IMR-90 (cell line): ENCODE results near the gene ABHD12. TPM values are rescaled to one million over a fixed set of nuclear protein-coding genes. Genes with fewer than 3 reads are reported as not detected.
A peak's percentile ranks its signal among the peaks of the same experiment; 100 is the strongest.

ENCODE experiments used
- ATAC-seq: fragments of 200-7000 bp; cut with Tn5 transposase; 2 replicates; pipeline ENCODE4 v1.9.1; 2020; ENCODE audit warnings: low read depth, mild to moderate bottlenecking, moderate library complexity
- BruUV-seq: library from RNA; stranded (reverse); fragments of 400-500 nt; replicated peaks from 2 replicates; lab custom pipeline; 2021; lab: Mats Ljungman, UMichigan
- CTCF ChIA-PET: fragments of 300-600 bp; formaldehyde crosslinking; extraction: SDS; loops from one replicate; lab custom pipeline; 2021; ENCODE audit warnings: antibody characterized with exemption; lab: Yijun Ruan, JAX
- POLR2A ChIA-PET: fragments of 300-600 bp; sonication (Branson Sonifier 250); formaldehyde crosslinking; loops from one replicate; lab custom pipeline; 2022; ENCODE audit warnings: antibody characterized with exemption; ENCODE audit not compliant: unreplicated experiment; lab: Charles Lee
- DNase-seq: peaks from one replicate; pipeline ENCODE4 v3.0.0; 2013
- H2AFZ ChIP-seq: replicated peaks from 2 replicates; pipeline ENCODE3; 2013; ENCODE audit warnings: low read length, mild to moderate bottlenecking; ENCODE audit not compliant: poor library complexity
- H2AK5ac ChIP-seq: 2 replicates; pipeline ENCODE4 v1.6.1; 2013; ENCODE audit warnings: low read depth, low read length, inconsistent platforms
- H2AK9ac ChIP-seq: replicated peaks from 2 replicates; pipeline ENCODE3; 2013; ENCODE audit warnings: mild to moderate bottlenecking, low read depth, low read length, moderate library complexity; ENCODE audit not compliant: poor library complexity
- H2BK120ac ChIP-seq: 2 replicates; pipeline ENCODE4 v1.6.1; 2013; ENCODE audit warnings: low read depth, low read length, inconsistent platforms
- H2BK15ac ChIP-seq: 3 replicates; pipeline ENCODE4 v1.6.1; 2013; ENCODE audit warnings: low read depth, low read length, inconsistent platforms
- H2BK20ac ChIP-seq: 2 replicates; pipeline ENCODE4 v1.6.1; 2013; ENCODE audit warnings: low read depth, mild to moderate bottlenecking, inconsistent platforms, low read length, moderate library complexity
- H2BK5ac ChIP-seq: 2 replicates; pipeline ENCODE4 v1.6.1; 2013; ENCODE audit warnings: mild to moderate bottlenecking, low read depth, low read length, inconsistent platforms; ENCODE audit not compliant: poor library complexity, severe bottlenecking
- H3K14ac ChIP-seq: replicated peaks from 2 replicates; pipeline ENCODE4 v1.6.1; 2013; ENCODE audit warnings: low read depth, low read length, inconsistent platforms
- H3K18ac ChIP-seq: 2 replicates; pipeline ENCODE4 v1.6.1; 2013; ENCODE audit warnings: low read depth, low read length, control low read depth
- H3K23ac ChIP-seq: 2 replicates; pipeline ENCODE4 v1.6.1; 2013; ENCODE audit warnings: low read depth, low read length, inconsistent platforms
- H3K27ac ChIP-seq: 2 replicates; pipeline ENCODE4 v1.5.1; 2013; ENCODE audit warnings: mild to moderate bottlenecking, control low read depth, low read length; ENCODE audit not compliant: insufficient read depth
- H3K27me3 ChIP-seq: 2 replicates; pipeline ENCODE4 v1.6.1; 2013; ENCODE audit warnings: low read length; ENCODE audit not compliant: control insufficient read depth, insufficient read depth
- H3K36me3 ChIP-seq: 2 replicates; pipeline ENCODE4 v1.6.1; 2013; ENCODE audit warnings: low read length, mixed read lengths; ENCODE audit not compliant: control insufficient read depth, insufficient read depth
- H3K4ac ChIP-seq: 2 replicates; pipeline ENCODE4 v1.6.1; 2013; ENCODE audit warnings: low read depth, low read length, inconsistent platforms
- H3K4me1 ChIP-seq: 2 replicates; pipeline ENCODE4 v1.6.1; 2013; ENCODE audit warnings: low read length, mixed read lengths; ENCODE audit not compliant: control insufficient read depth, insufficient read depth
- H3K4me2 ChIP-seq: 2 replicates; pipeline ENCODE4 v1.6.1; 2013; ENCODE audit warnings: low read depth, mild to moderate bottlenecking, control low read depth, low read length, moderate library complexity
- H3K4me3 ChIP-seq: 2 replicates; pipeline ENCODE4 v1.5.1; 2013; ENCODE audit warnings: low read depth, mild to moderate bottlenecking, control low read depth, low read length, moderate library complexity; ENCODE audit not compliant: insufficient read depth
- H3K56ac ChIP-seq: 2 replicates; pipeline ENCODE4 v1.6.1; 2013; ENCODE audit warnings: low read length, inconsistent platforms; ENCODE audit not compliant: insufficient read depth; ENCODE audit errors: extremely low read depth
- H3K79me1 ChIP-seq, 2 experiments: 2 replicates each; pipeline ENCODE4 v1.6.1; 2013; ENCODE audit warnings: low read length in 2 of 2, inconsistent platforms in 1 of 2, low read depth in 1 of 2
- H3K9ac ChIP-seq: 2 replicates; pipeline ENCODE4 v1.6.1; 2013; ENCODE audit warnings: low read depth, low read length, control low read depth
- H3K9me1 ChIP-seq: 2 replicates; pipeline ENCODE4 v1.6.1; 2013; ENCODE audit warnings: low read length, inconsistent platforms; ENCODE audit not compliant: insufficient read depth
- H3K9me3 ChIP-seq: 2 replicates; pipeline ENCODE4 v1.6.1; 2013; ENCODE audit warnings: low read length; ENCODE audit not compliant: control insufficient read depth, insufficient read depth
- H4K20me1 ChIP-seq: 2 replicates; pipeline ENCODE4 v1.6.1; 2013; ENCODE audit warnings: low read length, inconsistent platforms; ENCODE audit not compliant: insufficient read depth
- H4K5ac ChIP-seq: 2 replicates; pipeline ENCODE4 v1.6.1; 2013; ENCODE audit warnings: mild to moderate bottlenecking, low read depth, low read length, control low read depth
- H4K8ac ChIP-seq, 2 experiments: 2 replicates each; pipeline ENCODE4 v1.6.1; 2013; ENCODE audit warnings: low read depth in 2 of 2, low read length in 2 of 2, control low read depth in 1 of 2, inconsistent platforms in 1 of 2
- H4K91ac ChIP-seq: 2 replicates; pipeline ENCODE4 v1.6.1; 2013; ENCODE audit warnings: low read depth, low read length, inconsistent platforms; ENCODE audit not compliant: insufficient read depth
- BHLHE40 ChIP-seq: fragments of 150-350 bp; IDR thresholded peaks from 2 replicates; pipeline ENCODE4 v1.6.1; 2016; ENCODE audit warnings: mild to moderate bottlenecking, low read depth, low read length
- CEBPB ChIP-seq: IDR thresholded peaks from 2 replicates; pipeline ENCODE4 v1.6.1; 2012; ENCODE audit warnings: low read depth, low read length, improper control_type of control experiment
- CHD1 ChIP-seq: IDR thresholded peaks from 2 replicates; pipeline ENCODE4 v1.6.1; 2012; ENCODE audit warnings: low read depth, low read length, improper control_type of control experiment
- CTCF ChIP-seq: conservative IDR thresholded peaks from 2 replicates; pipeline ENCODE4 v1.5.1; 2012; ENCODE audit warnings: mild to moderate bottlenecking, low read depth, low read length, improper control_type of control experiment
- ELK1 ChIP-seq: fragments of 150-350 bp; IDR thresholded peaks from 2 replicates; pipeline ENCODE4 v1.6.1; 2016; ENCODE audit warnings: low read depth, mild to moderate bottlenecking, low read length, moderate library complexity, borderline replicate concordance
- FOS ChIP-seq: fragments of 150-350 bp; IDR thresholded peaks from 2 replicates; pipeline ENCODE4 v1.6.1; 2016; ENCODE audit warnings: low read depth, low read length
- MAFK ChIP-seq: IDR thresholded peaks from 2 replicates; pipeline ENCODE4 v1.6.1; 2012; ENCODE audit warnings: low read depth, low read length, improper control_type of control experiment
- MAZ ChIP-seq: IDR thresholded peaks from 2 replicates; pipeline ENCODE4 v1.6.1; 2012; ENCODE audit warnings: low read depth, mild to moderate bottlenecking, low read length, improper control_type of control experiment, moderate library complexity, borderline replicate concordance
- MXI1 ChIP-seq: IDR thresholded peaks from 2 replicates; pipeline ENCODE4 v1.6.1; 2012; ENCODE audit warnings: low read depth, mild to moderate bottlenecking, low read length, moderate library complexity, borderline replicate concordance
- POLR2A ChIP-seq: IDR thresholded peaks from 2 replicates; pipeline ENCODE4 v1.6.1; 2012; ENCODE audit warnings: mild to moderate bottlenecking, low read depth, low read length
- RAD21 ChIP-seq: IDR thresholded peaks from 2 replicates; pipeline ENCODE4 v1.6.1; 2012; ENCODE audit warnings: low read length, improper control_type of control experiment
- RCOR1 ChIP-seq: IDR thresholded peaks from 2 replicates; pipeline ENCODE4 v1.6.1; 2012; ENCODE audit warnings: mild to moderate bottlenecking, low read length, improper control_type of control experiment; ENCODE audit not compliant: insufficient replicate concordance
- SMC3 ChIP-seq: fragments of 150-350 bp; IDR thresholded peaks from 2 replicates; pipeline ENCODE4 v1.6.1; 2016; ENCODE audit warnings: low read depth, mild to moderate bottlenecking, antibody characterized with exemption, low read length, moderate library complexity
- USF2 ChIP-seq: fragments of 150-350 bp; IDR thresholded peaks from 2 replicates; pipeline ENCODE4 v1.6.1; 2017; ENCODE audit warnings: mild to moderate bottlenecking, antibody characterized with exemption, low read length, low read depth
- WGBS, 2 experiments: methylation state at CpG; one replicate each; pipeline versions ENCODE4 v1.1.5 to v1.1.7; 2013; ENCODE audit warnings: missing lambda C conversion rate in 2 of 2; ENCODE audit not compliant: insufficient read length in 1 of 2; ENCODE audit errors: extremely low coverage in 2 of 2; 5-methylcytosine and 5-hydroxymethylcytosine counted together
- dilution Hi-C: fragments of 300-500 bp; cut with HindIII; formaldehyde crosslinking; loops from one replicate; pipeline ENCODE4 v1.14.3; 2018; ENCODE audit warnings: low sequenced_read_pairs; ENCODE audit not compliant: unreplicated experiment
- in situ Hi-C: fragments of 300-500 bp; cut with MboI; formaldehyde crosslinking; loops from 3 replicates; pipeline ENCODE4 v1.14.3; 2019; ENCODE audit warnings: low sequenced_read_pairs, inconsistent platforms, mixed read lengths
- intact Hi-C: fragments of 100-400 bp; cut with micrococcal nuclease; formaldehyde crosslinking; loops from 2 replicates; pipeline ENCODE4 v1.10.0; 2022
- polyA plus RNA-seq, 3 experiments: library from polyadenylated mRNA; depleted of rRNA; stranded (reverse); fragments of >200 nt; gene quantifications; 2 replicates each; pipeline ENCODE4 v1.2.3, GENCODE V29; 2012; ENCODE audit warnings: low replicate concordance in 1 of 3
- total RNA-seq: library from RNA; depleted of rRNA; stranded (reverse); fragments of >200 nt; gene quantifications from 2 replicates; pipeline ENCODE4 v1.2.3, GENCODE V29; 2012

The ABHD12 gene
- total and polyA plus RNA-seq, 2 of the 4 experiments (the other 2 are of a cell fraction) = 80.7 to 108 TPM

- POLR2A ChIA-PET = no interaction called here
- TF ChIP-seq POLR2A (no peak), RAD21 (no peak), FOS (no peak), MXI1 (no peak), USF2 (no peak), CEBPB (no peak), MAZ (no peak), RCOR1 (no peak), CHD1 (no peak), CTCF (no peak), ELK1 (no peak), MAFK (no peak), SMC3 (no peak), BHLHE40 (no peak)
Observed at GRCh38 chr20:25328954-25329498, 61.6 kb downstream of the ABHD12 start.

More at GRCh38 chr20:25328954-25329498, 61.6 kb downstream of the ABHD12 start:
- Histone ChIP-seq H3K14ac (0 out of 2 replicates have a peak overlapping the region, but pooled peaks have one; percentile 35), H3K18ac (no peak overlapping the region), H3K27ac (no peak overlapping the region), H2AFZ (no peak overlapping the region), H3K9me1 (peaks cover 26% of the 10 kb centered on the region), H3K36me3 (no peaks in the 10 kb centered on the region; the same call in 1 of the 2 replicates), H2AK5ac (peak overlapping the region; percentile 36; the same call in 1 of the 2 replicates), H3K23ac (no peak overlapping the region), H3K4me1 (peaks cover 14% of the 10 kb centered on the region), H3K9ac (no peak overlapping the region), H2AK9ac (no peak overlapping the region), H4K91ac (no peak overlapping the region), H3K4me2 (no peak overlapping the region), H4K8ac (no peak overlapping the region), H3K4me3 (no peak overlapping the region), H3K27me3 (no peaks in the 10 kb centered on the region), H3K4ac (no peak overlapping the region), H3K9me3 (no peaks in the 10 kb centered on the region), H2BK120ac (no peak overlapping the region), H2BK20ac (no peak overlapping the region), H2BK5ac (no peak overlapping the region), H2BK15ac (no peak overlapping the region), H4K5ac (no peak overlapping the region), H3K79me1 (peaks cover 24 to 49% of the 10 kb centered on the region in 2 experiments), H4K20me1 (peaks cover 25% of the 10 kb centered on the region), H3K56ac (no peak overlapping the region)
- dilution Hi-C loops (no loop called here), intact Hi-C loops (no loop called here), in situ Hi-C loops (loop anchor here (5.0 kb wide), 1 partner anchor 38 kb away; no protein-coding TSS in a partner anchor)
- no TSS peak for BruUV-seq
- CTCF ChIA-PET = interaction anchor here (0.8 kb wide), 1 partner anchor 362 kb away, joined by 4 read pairs; no protein-coding TSS in a partner anchor
- WGBS, 2 experiments = 97% methylated on average over 5 of the region's 12 CpGs; no CpG with 5 or more reads in 1 of the 2 experiments
- ATAC-seq (no peak), DNase-seq (no peak)
